Kasumi-1 (cell line): ENCODE measurements around the gene APP.
"Not testable (repeated sequence)": the region's sequence is repeated elsewhere in the genome, so short reads cannot be mapped to it uniquely, and the experiment has no call there.

ENCODE experiments used
- DNase-seq, 2 experiments: peaks; one replicate each; lab custom pipeline; 2025; lab: John Stamatoyannopoulos, UW

Gene APP

GRCh38 chr21:26064506-26064905 lies 106.1 kb downstream of the APP start:
- DNase-seq = no peak

GRCh38 chr21:26061437-26061836 lies 109.1 kb downstream of the APP start:
- no peak for DNase-seq

GRCh38 chr21:26060335-26061115 lies 110.0 kb downstream of the APP start:
- DNase-seq = peak; percentile 10 to 22

GRCh38 chr21:26057477-26058170 lies 112.9 kb downstream of the APP start:
- DNase-seq = no peak

GRCh38 chr21:26055841-26056264 lies 114.7 kb downstream of the APP start:
- no peak for DNase-seq

- no peak for DNase-seq
These were observed 115.6 kb downstream of the APP start for GRCh38 chr21:26055010-26055409.

GRCh38 chr21:26052057-26052456 lies 118.5 kb downstream of the APP start:
- no peak for DNase-seq

- no peak for DNase-seq
These were observed 119.7 kb downstream of the APP start for GRCh38 chr21:26050857-26051256.

GRCh38 chr21:26049803-26050202 lies 120.8 kb downstream of the APP start:
- no peak for DNase-seq

GRCh38 chr21:26047279-26047967 lies 123.1 kb downstream of the APP start:
- DNase-seq = no peak

GRCh38 chr21:26043891-26044290 lies 126.7 kb downstream of the APP start:
- DNase-seq = no peak

GRCh38 chr21:26042181-26042876 lies 128.2 kb downstream of the APP start:
- DNase-seq = no peak

GRCh38 chr21:26041431-26042180 lies 129.0 kb downstream of the APP start:
- no peak for DNase-seq

GRCh38 chr21:26036916-26037315 lies 133.7 kb downstream of the APP start:
- DNase-seq = no peak

GRCh38 chr21:26032263-26032662 lies 138.3 kb downstream of the APP start:
- no peak for DNase-seq

- no peak for DNase-seq
These were observed 142.4 kb downstream of the APP start for GRCh38 chr21:26028183-26028582.

GRCh38 chr21:26027696-26028095 lies 142.9 kb downstream of the APP start:
- no peak for DNase-seq

- no peak for DNase-seq
These were observed 144.7 kb downstream of the APP start for GRCh38 chr21:26025536-26026512.

GRCh38 chr21:26023406-26023805 lies 147.2 kb downstream of the APP start:
- not testable (repeated sequence) for DNase-seq

GRCh38 chr21:26022598-26023337 lies 147.8 kb downstream of the APP start:
- not testable (repeated sequence) for DNase-seq
